Measurements from ENCODE around the gene FOSL1. TPM values are rescaled to one million over a fixed set of nuclear protein-coding genes. Genes with fewer than 3 reads are reported as not detected.

FOSL1 gene
- total and polyA plus RNA-seq, 2 donors (not counting 1 experiment from before 2014, with no cell fraction given): 2.3 TPM; not detected in 1

GRCh38 chr11:65891219-65892136 is 8.7 kb downstream of the FOSL1 start:
- Mint-ChIP-seq H3K9me3 (ENCODE audit: insufficient read depth) (no peaks in the 10 kb centered on the region), H3K4me1 (peaks cover 63% of the 10 kb centered on the region), H3K27me3 (no peaks in the 10 kb centered on the region), H3K4me3 (peak overlapping the region; percentile 98), H3K27ac (peak overlapping the region; percentile 98)
- H4K20me1 ChIP-seq (ENCODE audit: control insufficient read depth, insufficient read depth, low read length, poor library complexity, severe bottlenecking): peaks cover 21% of the 10 kb centered on the region
- H3K9me3 ChIP-seq (ENCODE audit: control extremely low read depth in 1 of 3, control insufficient read depth in 2 of 3, insufficient read depth in 1 of 3, low read length in 2 of 3): no peaks in the 10 kb centered on the region
- DNase-seq: peak; percentile 42
- peak overlapping the region; percentile 99 for H3K4me2 ChIP-seq (replicated peaks; ENCODE audit: low read depth, low read length, poor library complexity, severe bottlenecking)
- peaks cover 52 to 62% of the 10 kb centered on the region in 2 donors for H3K4me1 ChIP-seq (ENCODE audit: control insufficient read depth in 2 of 2, insufficient read depth in 2 of 2, low read length in 2 of 2)
- TF ChIP-seq EZH2 (IDR thresholded peaks at IDR 0.05; ENCODE audit: borderline replicate concordance, insufficient read depth, low read depth, low read length, poor library complexity, severe bottlenecking) (no peak), CTCF (IDR thresholded peaks at IDR 0.05) (no peak)
- no peak for ATAC-seq (ENCODE audit: low read depth)
- ChIA-PET POLR2A (interaction anchor here (0.5 to 6.2 kb wide), 14 partner anchors 9 to 433 kb away, joined by 3 to 65 read pairs (median 6); partner anchors contain the start of genes BANF1, C11orf68, CD248 and CFL1), CTCF (interaction anchor here (0.6 to 15.5 kb wide), 23 partner anchors 7 to 1558 kb away, joined by 3 to 244 read pairs (median 8); partner anchors contain the start of genes C11orf68, CFL1, FOSL1 and KAT5)
- H3K27ac ChIP-seq (ENCODE audit: low read length in 2 of 2): peak overlapping the region; percentile 60 to 85
- H3K36me3 ChIP-seq (replicated peaks in 1 of 2; ENCODE audit: control extremely low read depth in 1 of 2, control insufficient read depth in 1 of 2, extremely low read depth in 1 of 2, insufficient read depth in 2 of 2, low read length in 1 of 2): no peaks in the 10 kb centered on the region
- peaks cover 24% of the 10 kb centered on the region for H3K79me2 ChIP-seq (ENCODE audit: control insufficient read depth, insufficient read depth, low read length)
- under 1% methylated on average over 55 of the region's 57 CpGs for WGBS (ENCODE audit: insufficient coverage)
- intact Hi-C loops (cut with micrococcal nuclease): loop anchor here (2.0 kb wide), 2 partner anchors 37 to 179 kb away; partner anchors contain the start of gene KAT5
- no peaks in the 10 kb centered on the region for H3K27me3 ChIP-seq (replicated peaks in 1 of 4; ENCODE audit: control extremely low read depth in 1 of 4, control insufficient read depth in 3 of 4, insufficient read depth in 4 of 4, low read length in 3 of 4)
- peak overlapping the region; percentile 18 to 88 (median 63) for H3K4me3 ChIP-seq (ENCODE audit: control extremely low read depth in 1 of 5, extremely low read depth in 1 of 5, insufficient read depth in 1 of 5, low read depth in 2 of 5, low read length in 4 of 5)
- H3K9ac ChIP-seq (ENCODE audit: low read length): peak overlapping the region; percentile 96
- H2AFZ ChIP-seq (ENCODE audit: insufficient read depth, low read depth, low read length, poor library complexity, severe bottlenecking): peak overlapping the region; percentile 86
